ENCODE data around the gene SRBD1.

DNA sequence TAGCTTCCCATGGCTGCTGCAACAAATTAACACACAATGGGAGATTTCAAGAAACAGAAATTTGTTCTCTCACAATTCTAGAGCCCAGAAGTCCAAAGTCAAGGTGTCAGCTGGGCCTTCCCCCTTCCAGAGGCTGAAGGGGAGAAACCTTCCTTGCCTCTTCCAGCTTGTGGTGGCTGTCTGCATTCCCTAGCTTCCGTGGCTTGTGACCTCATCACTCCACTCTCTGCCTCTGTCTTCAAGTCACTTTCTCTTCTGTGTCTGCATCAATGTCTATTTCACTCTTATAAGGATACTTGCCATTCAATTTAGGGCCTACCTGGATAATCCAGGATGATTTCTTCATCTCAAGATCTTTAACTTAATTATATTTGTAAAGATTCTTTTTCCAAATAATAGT lies 16.8 kb upstream of the SRBD1 start:
- TF ChIP-seq CTCF (IDR thresholded peaks at IDR 0.05) (no peak), POLR2A (IDR thresholded peaks at IDR 0.05) (no peak)

Data from lower leg skin (tissue), 3 donors.